Skin epidermis (tissue), 12 donors: ENCODE data around the gene PI4KA.
"Not testable (repeated sequence)": the region's sequence is repeated elsewhere in the genome, so short reads cannot be mapped to it uniquely, and the experiment has no call there.

Experiments used
- H3K27ac ChIP-seq, 21 experiments: fragments of 200-600 bp; sonication (generic) in 11 of 21; one replicate each; pipeline ENCODE4 v1.5.0; 2020; ENCODE audit warnings: mild to moderate bottlenecking in 3 of 21, inconsistent platforms in 2 of 21, moderate library complexity in 2 of 21
- H3K4me3 ChIP-seq, 7 experiments: fragments of 200-600 bp; sonication (generic) in 2 of 7; one replicate each; pipeline ENCODE4 v1.5.0; 2020; ENCODE audit warnings: inconsistent platforms in 2 of 7, mild to moderate bottlenecking in 2 of 7, moderate library complexity in 1 of 7

The PI4KA gene

DNA sequence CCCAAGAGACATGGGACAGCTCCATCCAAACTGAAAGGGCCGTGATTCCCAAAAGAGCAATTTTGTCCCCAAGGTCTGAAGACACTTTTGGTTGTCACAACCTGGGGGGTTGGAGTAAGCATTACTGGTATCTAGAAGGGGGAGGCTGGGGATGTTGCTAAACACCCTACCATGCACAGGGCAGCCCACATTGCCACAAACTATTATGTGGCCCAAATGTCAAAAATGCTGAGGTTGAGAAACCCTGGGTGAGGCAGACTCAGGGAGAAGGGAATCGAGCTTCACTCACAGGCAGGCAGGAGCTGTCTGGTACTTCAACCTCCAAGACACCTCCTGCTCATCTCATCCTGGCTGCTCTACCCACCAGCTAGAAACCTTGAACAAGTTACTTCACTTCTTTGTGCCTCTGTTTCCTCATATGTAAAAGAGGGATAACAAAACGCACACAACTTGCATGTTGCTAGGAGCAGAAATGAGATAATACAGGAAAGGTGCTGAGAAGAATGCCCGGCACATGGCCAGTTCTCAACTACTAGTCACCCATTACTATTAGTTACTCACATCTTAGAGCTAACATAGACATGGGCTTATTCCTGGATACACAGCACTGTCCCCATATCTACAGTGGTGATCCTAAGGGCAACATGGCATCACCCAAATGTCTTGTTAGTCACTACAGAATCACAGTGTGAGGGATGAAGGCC is 75.9 kb downstream of the PI4KA start:
- Histone ChIP-seq H3K27ac (no peak overlapping the region), H3K4me3 (no peak overlapping the region)

DNA sequence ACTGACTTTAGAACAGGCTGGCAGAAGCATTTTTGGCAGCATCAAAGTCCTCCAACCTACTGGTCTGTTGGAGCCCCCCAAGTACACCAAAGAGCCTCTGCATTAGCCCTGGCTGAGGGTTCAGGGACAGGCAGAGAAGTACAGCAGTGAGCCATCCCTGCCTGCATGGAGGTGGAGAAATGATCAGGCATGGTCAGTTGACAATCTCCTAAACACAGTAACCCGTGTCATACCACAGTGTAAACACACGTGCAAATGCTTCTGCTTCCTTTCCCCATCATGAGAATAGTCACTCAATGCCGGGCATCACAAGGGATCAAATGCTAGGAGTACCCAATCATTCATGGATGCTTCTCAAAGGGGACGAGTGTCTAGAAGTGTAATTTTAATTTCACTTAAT is 76.5 kb downstream of the PI4KA start:
- Histone ChIP-seq H3K27ac (no peak overlapping the region), H3K4me3 (no peak overlapping the region)

DNA sequence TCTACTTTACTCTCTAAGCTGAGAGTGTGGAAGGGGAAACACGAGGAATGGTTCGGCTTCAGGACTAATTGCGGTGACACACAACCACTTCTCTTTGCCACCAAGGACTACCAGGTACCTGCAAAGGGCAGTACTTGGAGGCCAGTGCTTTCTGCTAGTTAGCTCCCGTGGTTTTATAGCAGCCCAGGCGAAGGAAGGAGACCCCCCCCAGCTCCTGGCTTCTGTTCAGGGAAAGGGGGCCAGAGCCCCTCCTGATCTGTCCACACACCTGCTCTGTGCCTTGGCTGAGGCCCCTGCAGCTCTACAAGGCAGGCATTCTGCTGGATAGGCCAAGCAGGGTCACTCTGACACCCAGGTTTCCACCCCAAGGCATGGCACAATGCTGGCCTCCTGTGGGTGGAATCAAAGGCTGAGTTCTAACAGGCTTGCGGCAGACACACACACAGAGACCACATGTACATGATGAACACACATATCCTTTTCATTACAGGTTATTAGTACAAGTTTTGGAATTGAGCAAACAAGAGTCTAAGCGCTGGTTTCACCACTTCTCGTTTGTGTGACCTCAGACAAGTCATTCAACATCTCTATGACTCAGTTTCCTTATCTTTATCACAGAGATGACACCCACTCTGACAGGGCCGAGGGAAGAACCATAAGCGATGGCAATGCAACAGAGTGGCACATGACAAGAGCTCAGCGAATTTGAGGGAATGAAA is 77.2 kb downstream of the PI4KA start:
- Histone ChIP-seq H3K27ac (peak overlapping the region in 2 of 21 experiments; percentile 27 to 35), H3K4me3 (no peak overlapping the region)

DNA sequence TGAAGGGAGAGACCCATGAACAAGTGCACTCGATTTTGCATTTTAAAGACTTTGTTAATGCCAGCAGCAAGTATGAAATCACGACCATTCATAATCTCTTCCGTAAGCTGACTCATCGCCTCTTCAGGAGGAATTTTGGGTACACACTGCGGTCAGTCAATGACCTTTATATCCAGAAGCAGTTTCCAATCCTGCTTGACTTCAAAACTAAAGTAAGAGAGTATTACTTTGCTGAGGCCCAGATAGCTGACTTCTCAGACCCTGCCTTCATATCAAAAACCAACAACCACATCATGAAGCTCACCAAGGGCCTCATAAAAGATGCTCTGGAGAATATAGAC is 78.8 kb downstream of the PI4KA start:
- Histone ChIP-seq H3K27ac (no peak overlapping the region), H3K4me3 (no peak overlapping the region)

DNA sequence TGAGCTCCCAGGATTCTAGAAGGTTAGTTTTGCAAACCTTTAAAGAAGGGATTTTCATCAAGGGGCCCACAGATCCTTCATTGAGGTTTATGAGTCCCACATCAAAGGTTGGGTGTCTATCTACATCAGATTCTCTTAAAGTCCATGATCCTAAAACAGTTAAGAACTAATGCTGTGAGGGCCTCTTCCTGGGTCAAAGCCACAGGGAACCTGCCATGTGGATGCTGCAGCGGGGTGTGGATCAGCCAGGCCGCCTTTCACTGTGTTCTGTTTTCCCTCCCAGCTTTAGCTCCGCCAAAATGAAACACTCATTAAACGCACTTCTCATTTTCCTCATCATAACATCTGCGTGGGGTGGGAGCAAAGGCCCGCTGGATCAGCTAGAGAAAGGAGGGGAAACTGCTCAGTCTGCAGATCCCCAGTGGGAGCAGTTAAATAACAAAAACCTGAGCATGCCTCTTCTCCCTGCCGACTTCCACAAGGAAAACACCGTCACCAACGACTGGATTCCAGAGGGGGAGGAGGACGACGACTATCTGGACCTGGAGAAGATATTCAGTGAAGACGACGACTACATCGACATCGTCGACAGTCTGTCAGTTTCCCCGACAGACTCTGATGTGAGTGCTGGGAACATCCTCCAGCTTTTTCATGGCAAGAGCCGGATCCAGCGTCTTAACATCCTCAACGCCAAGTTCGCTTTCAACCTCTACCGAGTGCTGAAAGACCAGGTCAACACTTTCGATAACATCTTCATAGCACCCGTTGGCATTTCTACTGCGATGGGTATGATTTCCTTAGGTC is 79.4 kb downstream of the PI4KA start:
- Histone ChIP-seq H3K27ac (peak overlapping the region in 1 of 21 experiments; percentile 0), H3K4me3 (no peak overlapping the region)

DNA sequence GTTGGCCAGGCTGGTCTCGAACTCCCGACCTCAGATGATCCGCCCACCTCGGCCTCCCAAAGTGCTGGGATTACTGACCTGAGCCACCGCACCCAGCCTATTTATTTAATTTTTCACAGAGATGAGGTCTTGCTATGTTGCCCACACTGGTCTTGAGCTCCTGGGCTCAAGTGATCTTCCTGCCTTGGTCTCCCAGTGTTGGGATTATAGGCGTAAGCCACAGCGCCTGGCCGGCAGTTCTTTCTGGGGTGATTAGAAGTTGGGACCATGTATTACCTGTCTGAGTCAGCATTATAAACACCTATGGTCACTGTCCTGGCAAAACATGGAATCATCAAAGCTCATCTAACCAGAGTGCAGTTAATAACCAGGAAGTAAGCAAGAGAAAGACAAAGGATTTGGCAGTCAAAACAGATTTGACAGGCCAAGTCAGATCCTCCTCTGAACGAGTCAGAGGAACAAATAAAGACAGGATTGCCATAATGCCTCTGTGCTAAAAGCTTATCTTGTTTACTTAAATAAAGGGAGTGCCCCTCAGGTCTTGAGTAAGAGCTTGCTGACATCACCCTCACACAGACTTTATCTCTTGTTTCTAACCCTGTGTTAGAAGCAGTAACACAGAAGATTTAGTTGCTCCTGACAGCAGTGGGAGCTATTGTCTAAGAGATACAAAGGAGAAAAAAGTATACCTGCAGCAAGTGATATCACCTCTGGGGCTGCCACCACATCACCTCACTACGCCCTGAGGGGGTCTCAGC is 81.0 kb downstream of the PI4KA start:
- H3K4me3 ChIP-seq: no peak overlapping the region
- H3K27ac ChIP-seq: peak overlapping the region in 14 of 21 experiments; percentile 14 to 73 (median 56)

DNA sequence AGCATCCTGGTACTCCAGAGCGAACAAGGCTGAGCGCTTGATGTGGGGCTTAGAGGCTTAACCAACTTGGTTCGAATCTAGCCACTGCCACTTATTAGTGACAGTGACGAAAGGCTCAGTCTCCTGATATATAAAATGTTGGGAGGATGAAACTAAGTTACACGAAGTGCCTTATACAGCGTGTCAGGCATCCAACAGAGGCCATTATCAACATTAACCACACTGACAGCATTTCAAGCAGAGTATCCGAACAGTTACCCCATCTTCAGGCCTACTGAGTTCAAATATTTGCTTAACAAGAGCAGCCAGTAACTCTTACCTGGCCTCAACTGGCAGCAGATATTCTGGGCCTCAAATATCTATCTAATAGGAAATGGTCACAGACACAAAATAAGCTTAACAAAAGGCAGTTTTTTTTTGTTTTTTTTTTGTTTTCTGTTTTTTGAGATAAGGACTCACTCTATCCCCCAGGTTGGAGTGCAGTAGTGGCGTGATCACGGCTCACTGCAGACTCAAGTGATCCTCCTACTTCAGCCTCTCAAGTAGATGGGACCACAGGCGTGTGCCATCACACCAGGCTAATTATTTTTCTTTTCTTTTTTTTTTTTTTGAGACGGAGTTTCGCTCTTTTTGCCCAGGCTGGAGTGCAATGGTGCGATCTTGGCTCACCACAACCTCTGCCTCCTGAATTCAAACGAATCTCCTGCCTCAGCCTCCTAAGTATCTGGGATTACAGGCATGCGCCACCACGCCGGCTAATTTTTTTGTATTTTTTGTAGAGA is 81.8 kb downstream of the PI4KA start:
- Histone ChIP-seq H3K27ac (peak overlapping the region in 13 of 21 experiments; percentile 14 to 73 (median 55)), H3K4me3 (no peak overlapping the region)

DNA sequence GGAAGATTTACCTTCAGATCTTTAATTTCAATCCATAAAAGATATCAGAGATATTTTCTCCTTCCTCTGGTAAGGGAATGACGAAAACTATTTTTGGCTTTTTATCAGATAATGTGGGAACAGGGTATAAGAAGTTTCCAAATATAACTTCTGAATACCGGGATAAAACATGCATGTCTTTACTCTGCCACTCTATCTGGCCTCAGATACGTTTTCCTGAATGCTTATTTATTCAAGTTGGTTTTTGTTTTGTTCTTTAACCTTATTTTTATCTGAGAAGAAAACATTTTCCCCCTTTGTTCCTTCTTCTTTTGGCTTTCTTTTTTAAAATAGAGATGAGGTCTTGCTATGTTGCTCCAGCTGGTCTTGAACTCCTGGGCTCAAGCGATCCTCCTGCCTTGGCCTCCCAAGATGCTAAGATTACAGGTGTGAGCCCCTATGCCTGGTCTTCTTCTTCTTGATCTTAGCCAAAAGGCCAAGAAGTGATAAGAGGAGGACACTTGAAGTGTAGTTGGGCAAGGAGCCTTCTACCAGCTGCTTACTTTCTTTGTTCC is 83.2 kb downstream of the PI4KA start:
- Histone ChIP-seq H3K4me3 (no peak overlapping the region), H3K27ac (no peak overlapping the region)

DNA sequence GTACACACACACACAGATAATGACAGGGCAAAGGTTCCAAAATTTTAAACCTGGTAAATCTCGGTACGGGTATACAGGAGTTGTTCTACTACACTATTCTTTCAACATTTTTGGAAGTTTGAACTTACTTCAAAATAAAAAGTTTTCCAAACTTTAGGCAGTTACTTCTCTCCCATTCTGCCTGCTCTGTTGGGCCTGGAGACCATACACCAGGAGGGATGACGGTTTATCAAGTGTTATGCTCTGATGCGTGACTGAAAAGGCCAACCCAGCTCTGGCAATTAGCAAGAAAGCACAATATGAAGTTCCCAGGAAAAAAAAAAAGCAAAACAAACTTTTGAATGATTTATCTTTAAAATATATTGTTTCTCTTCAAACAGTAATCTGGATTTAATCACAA is 83.7 kb downstream of the PI4KA start:
- Histone ChIP-seq H3K27ac (no peak overlapping the region), H3K4me3 (no peak overlapping the region)

DNA sequence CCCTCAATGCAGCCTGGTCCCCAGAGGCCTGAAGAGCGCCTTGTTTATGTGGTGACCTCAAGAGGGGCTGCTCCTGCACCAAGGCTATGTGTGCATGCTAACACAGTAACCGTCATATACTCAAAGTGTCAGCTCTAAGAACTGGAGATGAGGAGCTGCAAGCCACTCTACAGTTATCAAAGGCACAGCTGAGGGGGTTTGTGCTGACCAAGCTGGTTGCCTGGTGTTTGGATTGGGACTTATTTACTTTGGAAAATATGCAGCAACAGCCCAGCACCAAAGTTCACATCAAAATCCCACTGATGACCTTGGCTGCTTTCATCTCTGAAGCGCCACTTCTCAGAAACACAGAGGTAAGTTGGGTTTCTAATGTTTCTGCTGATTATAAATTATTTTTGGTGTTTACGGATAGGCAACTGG is 84.8 kb downstream of the PI4KA start, which contains the start of gene SERPIND1:
SERPIND1 (plus strand) TSS at position 321 of the 420 bp plus-strand sequence. CDS start 5,200 bp downstream, outside the sequence.
- Histone ChIP-seq H3K27ac (no peak within 1 kb of the TSS), H3K4me3 (no peak within 1 kb of the TSS)

DNA sequence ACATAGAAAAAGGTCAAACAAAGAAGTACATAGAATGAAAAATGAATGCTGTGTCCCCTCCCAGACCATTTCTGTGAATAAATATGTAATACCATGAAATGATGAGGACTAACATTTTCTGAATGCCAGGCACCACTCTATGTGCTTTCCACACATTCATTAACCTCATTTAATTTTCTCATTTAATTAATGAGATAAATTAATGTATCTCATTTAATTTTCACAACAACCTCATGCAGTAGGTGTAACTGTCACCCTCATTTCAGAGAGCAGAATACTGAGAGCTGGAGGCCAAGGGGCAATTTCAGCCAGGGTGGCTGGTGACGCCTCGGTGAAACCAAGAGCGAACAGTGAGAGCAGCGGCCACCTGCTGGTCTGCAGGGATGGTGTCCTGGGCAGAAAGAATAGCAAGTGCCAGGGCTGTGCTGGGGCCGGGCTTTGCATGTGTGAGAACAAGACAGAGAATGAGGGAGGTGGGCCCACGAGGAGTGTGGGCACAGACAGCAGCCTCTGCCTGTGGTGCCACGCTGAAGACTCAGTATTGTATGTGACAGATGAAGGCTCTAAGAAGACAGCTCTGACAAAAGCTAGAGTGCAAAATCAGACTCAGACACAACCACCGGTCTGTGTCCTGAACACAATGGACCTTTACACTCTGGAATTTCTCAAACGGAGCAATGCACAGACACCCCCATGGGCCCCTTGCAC is 86.5 kb downstream of the PI4KA start:
- no peak overlapping the region for H3K27ac ChIP-seq
- no peak overlapping the region for H3K4me3 ChIP-seq

DNA sequence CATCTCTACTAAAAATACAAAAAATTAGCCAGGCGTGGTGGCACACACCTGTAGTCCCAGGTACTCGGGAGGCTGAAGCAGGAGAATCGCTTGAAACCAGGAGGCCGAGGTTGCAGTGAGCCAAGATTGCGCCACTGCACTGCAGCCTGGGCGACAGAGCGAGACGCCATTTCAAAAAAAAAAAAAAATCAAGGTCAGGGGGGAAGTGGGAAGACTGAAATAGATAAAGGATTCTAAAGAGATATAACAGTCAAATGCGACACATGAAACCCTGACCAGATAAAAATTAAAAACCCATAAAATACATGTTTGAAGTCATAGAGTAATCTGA is 89.2 kb downstream of the PI4KA start:
- not testable (repeated sequence) for H3K27ac ChIP-seq, H3K4me3 ChIP-seq

DNA sequence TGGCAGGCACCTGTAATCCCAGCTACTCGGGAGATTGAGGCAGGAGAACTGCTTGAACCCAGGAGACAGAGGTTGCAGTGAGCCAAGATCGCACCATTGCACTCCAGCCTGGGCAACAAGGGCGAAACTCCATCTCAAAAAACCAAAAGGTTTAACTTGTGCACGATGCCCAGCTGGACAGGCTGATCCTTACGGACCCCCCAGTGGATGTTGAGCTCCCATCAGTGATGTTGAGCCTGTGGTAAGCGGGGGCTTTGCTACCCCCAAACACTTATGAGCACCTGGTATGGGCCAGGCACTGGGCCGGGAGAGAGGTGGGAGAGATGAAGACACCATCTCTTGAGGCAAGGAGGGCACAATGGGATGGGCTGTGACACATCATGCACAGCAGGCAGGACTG is 92.1 kb downstream of the PI4KA start:
- Histone ChIP-seq H3K4me3 (no peak overlapping the region), H3K27ac (no peak overlapping the region)

DNA sequence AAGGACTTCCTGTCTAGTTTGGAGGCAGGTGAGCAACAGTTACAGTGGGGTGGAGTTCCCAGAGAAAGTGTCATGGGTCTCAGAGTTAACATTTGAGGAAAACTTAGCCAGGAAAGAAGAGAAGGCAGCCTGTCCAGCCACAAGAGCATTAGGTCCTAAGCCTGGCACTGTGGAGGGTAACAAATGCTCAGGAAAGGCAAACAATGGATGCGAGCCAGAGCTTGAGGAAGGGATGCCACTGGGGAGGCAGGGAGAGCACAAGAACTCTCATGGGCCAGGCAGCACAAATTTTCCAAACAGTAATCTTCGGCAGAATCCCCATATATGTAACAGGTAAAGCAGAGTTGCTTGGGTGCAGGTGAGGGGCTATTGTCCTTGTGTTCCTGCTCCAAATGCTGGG is 92.7 kb downstream of the PI4KA start:
- no peak overlapping the region for H3K27ac ChIP-seq
- H3K4me3 ChIP-seq: no peak overlapping the region

DNA sequence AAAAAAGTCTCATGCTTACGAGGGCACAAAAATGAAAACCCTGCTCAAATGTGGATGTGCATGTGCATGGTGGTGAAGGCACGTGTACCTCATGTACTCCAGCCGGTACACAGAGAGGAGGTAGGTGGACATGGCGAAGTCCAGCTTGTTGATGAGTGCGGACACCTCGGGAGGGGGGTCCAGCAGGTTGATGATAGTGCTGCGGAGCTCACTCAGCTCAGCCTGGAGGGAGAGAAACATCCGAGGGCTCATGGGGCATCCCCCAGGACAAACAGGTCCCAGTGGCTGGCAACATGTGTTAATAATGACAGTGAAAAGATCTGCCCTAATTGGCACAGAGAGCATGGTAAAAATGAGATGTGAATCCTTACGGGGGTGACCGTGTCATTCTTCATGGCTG is 93.9 kb downstream of the PI4KA start:
- no peak overlapping the region for H3K4me3 ChIP-seq

DNA sequence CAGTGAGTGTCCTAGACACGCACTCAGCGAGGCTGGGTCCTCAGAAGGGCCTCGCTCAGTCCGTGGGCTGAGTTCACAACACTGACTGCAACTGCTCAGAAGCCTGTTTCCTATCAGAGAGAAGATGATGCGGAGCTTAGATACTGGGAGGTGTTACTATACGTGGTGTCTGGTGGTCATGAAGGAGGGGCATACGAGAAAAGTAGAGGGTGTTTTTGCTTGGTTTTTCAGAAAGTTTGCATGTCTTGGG is 94.2 kb downstream of the PI4KA start:
- no peak overlapping the region for H3K4me3 ChIP-seq
- no peak overlapping the region for H3K27ac ChIP-seq

More for the DNA sequence above, 93.9 kb downstream of the PI4KA start:
- no peak overlapping the region for H3K27ac ChIP-seq

DNA sequence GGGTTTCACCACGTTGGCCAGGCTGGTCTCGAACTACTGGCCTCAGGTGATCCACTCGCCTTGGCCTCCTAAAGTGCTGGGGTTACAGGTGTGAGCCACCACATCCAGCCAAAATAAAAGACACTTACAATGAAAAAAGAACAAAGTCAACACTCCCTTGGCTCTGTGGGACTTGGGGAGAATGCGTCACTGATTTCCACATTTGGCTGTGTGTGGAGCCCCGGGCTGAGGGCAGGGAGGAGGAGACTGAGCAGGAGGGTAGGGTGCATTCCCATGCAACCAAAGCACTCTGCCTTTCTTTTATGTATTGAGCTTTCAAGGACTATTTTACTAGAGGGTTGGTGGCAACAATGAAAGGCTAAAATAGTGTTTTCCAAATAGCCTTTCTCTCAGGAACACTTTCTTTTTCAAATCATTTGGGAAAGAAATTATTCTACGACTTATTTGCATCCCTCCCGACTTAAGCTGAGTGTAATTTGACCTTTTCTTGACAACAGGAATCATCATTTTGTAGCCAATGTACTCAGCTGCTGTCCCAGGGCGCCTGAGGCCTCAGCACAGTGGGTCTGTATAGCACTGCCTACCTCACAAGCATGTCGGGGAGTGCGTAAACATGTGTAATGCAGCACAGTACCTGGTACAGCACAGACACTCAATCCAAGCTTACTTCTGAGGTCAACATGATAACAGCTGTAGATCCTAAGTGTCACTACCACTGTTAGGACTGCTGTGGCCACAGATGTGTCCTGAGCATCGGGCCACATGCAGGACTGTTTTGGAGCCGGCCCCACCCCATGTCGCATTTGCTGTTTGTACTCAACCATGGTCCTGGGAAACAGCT is 94.8 kb downstream of the PI4KA start:
- no peak overlapping the region for H3K4me3 ChIP-seq
- no peak overlapping the region for H3K27ac ChIP-seq
